Spleen (tissue), 7 donors: ENCODE measurements around the gene CYP4B1.

ENCODE experiments used
- CTCF ChIP-seq, 11 experiments: fragments of 200-600 bp in 7 of 11; fragments of 450-650 bp in 4 of 11; sonication (generic) in 4 of 11; IDR thresholded peaks in 8 of 11; conservative IDR thresholded peaks in 3 of 11; 1 replicate in 7 of 11; 2 replicates in 4 of 11; pipeline versions ENCODE4 v1.4.0 to v1.8.0; 2016 to 2021; ENCODE audit warnings: antibody characterized with exemption in 11 of 11, inconsistent platforms in 4 of 11, mild to moderate bottlenecking in 1 of 11
- POLR2A ChIP-seq, 3 donors: fragments of 450-650 bp; IDR thresholded peaks; one replicate each; pipeline ENCODE4 v1.5.1; 2017; ENCODE audit warnings: antibody characterized with exemption in 3 of 3, mild to moderate bottlenecking in 1 of 3
- donor health status: DM: no; HTN: no; CAD: no; lungs with moderate emphysema.
- donor health status: DM: no; HTN: no; CAD: no.
- donor health status: DM: no; HTN: no; CAD: no.

GRCh38 chr1:46807046-46807972, 8.5 kb downstream of the CYP4B1 start:
- TF ChIP-seq CTCF (IDR thresholded peaks at IDR 0.05 in 8 of 11, conservative IDR thresholded peaks at IDR 0.05 in 3 of 11) (no peak), POLR2A (IDR thresholded peaks at IDR 0.05) (no peak)
